Mucosa of stomach (tissue), 1 donor: ENCODE results near the gene KRTAP10-3.
"Not testable (repeated sequence)": the region's sequence is repeated elsewhere in the genome, so short reads cannot be mapped to it uniquely, and the experiment has no call there.

Experiments
- H3K27me3 ChIP-seq: one replicate; pipeline ENCODE4 v1.7.0; 2013; ENCODE audit warnings: mild to moderate bottlenecking, low read length; ENCODE audit not compliant: control insufficient read depth, insufficient read depth
- H3K36me3 ChIP-seq: one replicate; pipeline ENCODE4 v1.7.0; 2013; ENCODE audit warnings: low read length; ENCODE audit not compliant: control insufficient read depth, insufficient read depth
- H3K4me1 ChIP-seq: one replicate; pipeline ENCODE4 v1.7.0; 2013; ENCODE audit warnings: mild to moderate bottlenecking, low read length; ENCODE audit not compliant: control insufficient read depth, insufficient read depth
- H3K4me3 ChIP-seq: one replicate; pipeline ENCODE4 v1.7.0; 2013; ENCODE audit warnings: low read length
- H3K9ac ChIP-seq: one replicate; pipeline ENCODE4 v1.7.0; 2013; ENCODE audit warnings: mild to moderate bottlenecking, low read length, moderate library complexity
- H3K9me3 ChIP-seq: one replicate; pipeline ENCODE4 v1.7.0; 2013; ENCODE audit warnings: mild to moderate bottlenecking, low read length, moderate library complexity; ENCODE audit not compliant: control insufficient read depth
- donor health status: Pancreatic carcinoma.

Gene KRTAP10-3

GRCh38 chr21:44596068-44596725 is 37.6 kb upstream of the KRTAP10-3 start:
- Histone ChIP-seq H3K9ac (no peak overlapping the region), H3K4me1 (no peaks in the 10 kb centered on the region), H3K4me3 (no peak overlapping the region), H3K27me3 (peaks cover 11% of the 10 kb centered on the region), H3K36me3 (no peaks in the 10 kb centered on the region), H3K9me3 (no peaks in the 10 kb centered on the region)

- no peaks in the 10 kb centered on the region for H3K4me1 ChIP-seq
Observed at GRCh38 chr21:44595524-44595923, 36.9 kb upstream of the KRTAP10-3 start.

GRCh38 chr21:44594406-44594916 is 35.9 kb upstream of the KRTAP10-3 start:
- Histone ChIP-seq H3K36me3 (no peaks in the 10 kb centered on the region), H3K4me3 (no peak overlapping the region), H3K4me1 (no peaks in the 10 kb centered on the region), H3K9me3 (no peaks in the 10 kb centered on the region), H3K9ac (no peak overlapping the region), H3K27me3 (peaks cover 11% of the 10 kb centered on the region)

More at GRCh38 chr21:44595524-44595923, 36.9 kb upstream of the KRTAP10-3 start:
- H3K9ac ChIP-seq, result no peak overlapping the region
- no peaks in the 10 kb centered on the region for H3K9me3 ChIP-seq
- peaks cover 11% of the 10 kb centered on the region for H3K27me3 ChIP-seq
- no peak overlapping the region for H3K4me3 ChIP-seq
- no peaks in the 10 kb centered on the region for H3K36me3 ChIP-seq

- Histone ChIP-seq H3K27me3 (peaks cover 11% of the 10 kb centered on the region), H3K4me1 (no peaks in the 10 kb centered on the region), H3K9ac (no peak overlapping the region), H3K4me3 (no peak overlapping the region), H3K36me3 (no peaks in the 10 kb centered on the region), H3K9me3 (no peaks in the 10 kb centered on the region)
Observed at GRCh38 chr21:44593598-44594405, 35.2 kb upstream of the KRTAP10-3 start.

- H3K9ac ChIP-seq, result no peak within 1 kb of the TSS
- H3K36me3 ChIP-seq, result no peaks in the 10 kb centered on the region
- no peaks in the 10 kb centered on the region for H3K4me1 ChIP-seq
- no peak within 1 kb of the TSS for H3K4me3 ChIP-seq
- H3K27me3 ChIP-seq, result peaks cover 11% of the 10 kb centered on the region
- no peaks in the 10 kb centered on the region for H3K9me3 ChIP-seq
Observed at GRCh38 chr21:44592446-44593311, 34.1 kb upstream of the KRTAP10-3 start, which contains the start of gene KRTAP10-6. Gene KRTAP10-6, minus strand, starts transcription at chr21:44592505. Its CDS starts 21 bp downstream, at chr21:44592484.

- not testable (repeated sequence) for H3K4me1 ChIP-seq, H3K9me3 ChIP-seq, H3K36me3 ChIP-seq, H3K4me3 ChIP-seq, H3K9ac ChIP-seq
- peaks cover 11% of the 10 kb centered on the region for H3K27me3 ChIP-seq
Observed at GRCh38 chr21:44591801-44592130, 33.2 kb upstream of the KRTAP10-3 start.

- H3K36me3 ChIP-seq, H3K4me3 ChIP-seq, H3K4me1 ChIP-seq, H3K9ac ChIP-seq, H3K9me3 ChIP-seq: not testable (repeated sequence)
- peaks cover 11% of the 10 kb centered on the region for H3K27me3 ChIP-seq
Observed at GRCh38 chr21:44590897-44591800, 32.6 kb upstream of the KRTAP10-3 start.

GRCh38 chr21:44590311-44590721 is 31.7 kb upstream of the KRTAP10-3 start:
- H3K9me3 ChIP-seq, result no peaks in the 10 kb centered on the region
- peaks cover 11% of the 10 kb centered on the region for H3K27me3 ChIP-seq
- no peaks in the 10 kb centered on the region for H3K36me3 ChIP-seq
- no peak overlapping the region for H3K4me3 ChIP-seq
- no peak overlapping the region for H3K9ac ChIP-seq
- H3K4me1 ChIP-seq, result no peaks in the 10 kb centered on the region

GRCh38 chr21:44589586-44590305 is 31.2 kb upstream of the KRTAP10-3 start:
- H3K27me3 ChIP-seq, result peaks cover 11% of the 10 kb centered on the region
- no peaks in the 10 kb centered on the region for H3K9me3 ChIP-seq
- no peak overlapping the region for H3K9ac ChIP-seq
- no peak overlapping the region for H3K4me3 ChIP-seq
- no peaks in the 10 kb centered on the region for H3K36me3 ChIP-seq
- no peaks in the 10 kb centered on the region for H3K4me1 ChIP-seq

GRCh38 chr21:44589094-44589493 is 30.5 kb upstream of the KRTAP10-3 start:
- Histone ChIP-seq H3K4me1 (no peaks in the 10 kb centered on the region), H3K4me3 (no peak overlapping the region), H3K27me3 (peaks cover 11% of the 10 kb centered on the region)

GRCh38 chr21:44585892-44586291 is 27.3 kb upstream of the KRTAP10-3 start:
- Histone ChIP-seq H3K9ac (no peak overlapping the region), H3K27me3 (no peaks in the 10 kb centered on the region), H3K4me1 (no peaks in the 10 kb centered on the region), H3K4me3 (no peak overlapping the region), H3K36me3 (no peaks in the 10 kb centered on the region), H3K9me3 (no peaks in the 10 kb centered on the region)

More at GRCh38 chr21:44589094-44589493, 30.5 kb upstream of the KRTAP10-3 start:
- Histone ChIP-seq H3K9me3 (no peaks in the 10 kb centered on the region), H3K36me3 (no peaks in the 10 kb centered on the region), H3K9ac (no peak overlapping the region)
